Muscle layer of colon (tissue), 2 donors: ENCODE measurements around the gene NHLRC1.

Experiments
- H3K27ac ChIP-seq: one replicate; pipeline ENCODE4 v1.7.0; 2013; ENCODE audit warnings: low read depth, mild to moderate bottlenecking, low read length, moderate library complexity
- H3K27me3 ChIP-seq, 2 donors: one replicate each; pipeline ENCODE4 v1.7.0; 2013; ENCODE audit warnings: low read length in 2 of 2, mild to moderate bottlenecking in 2 of 2; ENCODE audit not compliant: insufficient read depth in 2 of 2, control insufficient read depth in 1 of 2
- H3K36me3 ChIP-seq: one replicate; pipeline ENCODE4 v1.7.0; 2013; ENCODE audit warnings: mild to moderate bottlenecking, low read length; ENCODE audit not compliant: insufficient read depth
- H3K4me1 ChIP-seq: one replicate; pipeline ENCODE4 v1.7.0; 2013; ENCODE audit warnings: mild to moderate bottlenecking, low read length; ENCODE audit not compliant: insufficient read depth
- H3K4me3 ChIP-seq, 2 donors: one replicate each; pipeline ENCODE4 v1.7.0; 2013; ENCODE audit warnings: low read length in 2 of 2, low read depth in 1 of 2, mild to moderate bottlenecking in 1 of 2, moderate library complexity in 1 of 2
- H3K9ac ChIP-seq: one replicate; pipeline ENCODE4 v1.7.0; 2013; ENCODE audit warnings: low read length
- H3K9me3 ChIP-seq: one replicate; pipeline ENCODE4 v1.7.0; 2013; ENCODE audit warnings: mild to moderate bottlenecking, low read length
- donor health status: abdominal sarcoma.
- donor health status: Adenocarcinoma of cecum.

Gene NHLRC1

GRCh38 chr6:18136260-18136659 is 13.8 kb upstream of the NHLRC1 start:
- Histone ChIP-seq H3K36me3 (peaks cover 26% of the 10 kb centered on the region), H3K27ac (no peak overlapping the region), H3K4me1 (no peaks in the 10 kb centered on the region), H3K9me3 (no peaks in the 10 kb centered on the region), H3K4me3 (no peak overlapping the region), H3K9ac (no peak overlapping the region), H3K27me3 (no peaks in the 10 kb centered on the region)

- H3K4me1 ChIP-seq: no peaks in the 10 kb centered on the region
- H3K27me3 ChIP-seq: no peaks in the 10 kb centered on the region
- no peak overlapping the region for H3K9ac ChIP-seq
- H3K9me3 ChIP-seq: no peaks in the 10 kb centered on the region
- no peak overlapping the region for H3K4me3 ChIP-seq
- H3K36me3 ChIP-seq: peaks cover 23% of the 10 kb centered on the region
- no peak overlapping the region for H3K27ac ChIP-seq
These were observed 12.7 kb upstream of the NHLRC1 start for GRCh38 chr6:18135171-18135570.

- Histone ChIP-seq H3K9ac (no peak overlapping the region), H3K9me3 (no peaks in the 10 kb centered on the region), H3K36me3 (peaks cover 16% of the 10 kb centered on the region), H3K27me3 (no peaks in the 10 kb centered on the region), H3K4me3 (no peak overlapping the region), H3K27ac (no peak overlapping the region), H3K4me1 (no peaks in the 10 kb centered on the region)
These were observed 9.9 kb upstream of the NHLRC1 start for GRCh38 chr6:18132346-18132745.

- H3K9me3 ChIP-seq: no peaks in the 10 kb centered on the region
- H3K27me3 ChIP-seq: no peaks in the 10 kb centered on the region
- H3K4me1 ChIP-seq: peaks cover 5% of the 10 kb centered on the region
- no peak overlapping the region for H3K4me3 ChIP-seq
- H3K36me3 ChIP-seq: peaks cover 4% of the 10 kb centered on the region
- no peak overlapping the region for H3K9ac ChIP-seq
- no peak overlapping the region for H3K27ac ChIP-seq
These were observed 3.6 kb upstream of the NHLRC1 start for GRCh38 chr6:18126121-18126520.

- no peak overlapping the region for H3K27ac ChIP-seq
- peak overlapping the region in 1 of 2 donors; percentile 63 for H3K4me3 ChIP-seq
- peaks cover 5% of the 10 kb centered on the region for H3K4me1 ChIP-seq
- H3K9me3 ChIP-seq: no peaks in the 10 kb centered on the region
- H3K9ac ChIP-seq: no peak overlapping the region
- H3K27me3 ChIP-seq: no peaks in the 10 kb centered on the region
- no peaks in the 10 kb centered on the region for H3K36me3 ChIP-seq
These were observed 823 bp downstream of the NHLRC1 start for GRCh38 chr6:18121580-18122127.

- Histone ChIP-seq H3K27me3 (no peaks in the 10 kb centered on the region), H3K4me3 (no peak overlapping the region), H3K9me3 (no peaks in the 10 kb centered on the region), H3K9ac (no peak overlapping the region), H3K4me1 (peaks cover 5% of the 10 kb centered on the region), H3K36me3 (no peaks in the 10 kb centered on the region), H3K27ac (no peak overlapping the region)
These were observed 3.2 kb downstream of the NHLRC1 start for GRCh38 chr6:18119236-18119635.

- H3K9ac ChIP-seq: no peak overlapping the region
- H3K4me3 ChIP-seq: no peak overlapping the region
- H3K27ac ChIP-seq: no peak overlapping the region
- H3K9me3 ChIP-seq: no peaks in the 10 kb centered on the region
- no peaks in the 10 kb centered on the region for H3K27me3 ChIP-seq
- H3K4me1 ChIP-seq: peaks cover 5% of the 10 kb centered on the region
- no peaks in the 10 kb centered on the region for H3K36me3 ChIP-seq
These were observed 4.1 kb downstream of the NHLRC1 start for GRCh38 chr6:18118330-18118729.

- Histone ChIP-seq H3K9ac (no peak overlapping the region), H3K27ac (no peak overlapping the region), H3K9me3 (no peaks in the 10 kb centered on the region), H3K36me3 (no peaks in the 10 kb centered on the region), H3K4me3 (no peak overlapping the region), H3K27me3 (no peaks in the 10 kb centered on the region), H3K4me1 (peaks cover 5% of the 10 kb centered on the region)
These were observed 5.3 kb downstream of the NHLRC1 start for GRCh38 chr6:18117136-18117535.

- Histone ChIP-seq H3K27ac (no peak overlapping the region), H3K9me3 (no peaks in the 10 kb centered on the region), H3K27me3 (no peaks in the 10 kb centered on the region), H3K36me3 (no peaks in the 10 kb centered on the region), H3K4me3 (no peak overlapping the region), H3K4me1 (no peaks in the 10 kb centered on the region), H3K9ac (no peak overlapping the region)
These were observed 7.1 kb downstream of the NHLRC1 start for GRCh38 chr6:18115356-18115755.

GRCh38 chr6:18110162-18110561 is 12.3 kb downstream of the NHLRC1 start:
- Histone ChIP-seq H3K4me1 (no peaks in the 10 kb centered on the region), H3K9ac (no peak overlapping the region), H3K36me3 (no peaks in the 10 kb centered on the region)

GRCh38 chr6:18107061-18107460 is 15.4 kb downstream of the NHLRC1 start:
- Histone ChIP-seq H3K27me3 (no peaks in the 10 kb centered on the region), H3K9ac (no peak overlapping the region), H3K4me1 (no peaks in the 10 kb centered on the region), H3K36me3 (no peaks in the 10 kb centered on the region), H3K27ac (no peak overlapping the region), H3K9me3 (no peaks in the 10 kb centered on the region), H3K4me3 (no peak overlapping the region)

More at GRCh38 chr6:18110162-18110561, 12.3 kb downstream of the NHLRC1 start:
- H3K27ac ChIP-seq: no peak overlapping the region
- H3K27me3 ChIP-seq: no peaks in the 10 kb centered on the region
- no peak overlapping the region for H3K4me3 ChIP-seq
- no peaks in the 10 kb centered on the region for H3K9me3 ChIP-seq

GRCh38 chr6:18102783-18103509 is 19.5 kb downstream of the NHLRC1 start:
- Histone ChIP-seq H3K4me1 (no peaks in the 10 kb centered on the region), H3K27ac (no peak overlapping the region), H3K36me3 (no peaks in the 10 kb centered on the region), H3K4me3 (no peak overlapping the region), H3K27me3 (no peaks in the 10 kb centered on the region), H3K9me3 (no peaks in the 10 kb centered on the region), H3K9ac (no peak overlapping the region)
